ENCODE results near the gene AARS1.
"Not testable (repeated sequence)": the region's sequence is repeated elsewhere in the genome, so short reads cannot be mapped to it uniquely, and the experiment has no call there.

The AARS1 gene

DNA sequence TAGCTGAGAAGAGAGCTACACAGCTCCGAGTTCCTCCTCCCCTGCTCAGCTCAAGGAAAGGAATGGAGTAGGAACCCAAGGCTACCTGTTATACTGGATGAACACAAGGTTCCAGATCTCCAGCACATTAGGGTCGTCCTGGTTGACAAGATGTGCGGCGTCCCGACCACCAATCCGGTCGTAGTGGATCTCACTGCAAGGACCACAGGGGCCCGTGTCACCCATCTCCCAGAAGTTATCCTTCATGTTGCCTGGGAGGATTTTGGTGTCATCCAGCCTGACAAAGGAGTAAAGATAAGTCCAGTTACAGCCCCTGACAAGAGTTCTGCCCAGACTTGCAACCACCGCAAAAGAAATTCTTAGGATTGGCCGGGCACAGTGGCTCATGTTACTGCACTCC is 17.6 kb downstream of the AARS1 start:
- no peak for DNase-seq (ENCODE audit: low spot score)

DNA sequence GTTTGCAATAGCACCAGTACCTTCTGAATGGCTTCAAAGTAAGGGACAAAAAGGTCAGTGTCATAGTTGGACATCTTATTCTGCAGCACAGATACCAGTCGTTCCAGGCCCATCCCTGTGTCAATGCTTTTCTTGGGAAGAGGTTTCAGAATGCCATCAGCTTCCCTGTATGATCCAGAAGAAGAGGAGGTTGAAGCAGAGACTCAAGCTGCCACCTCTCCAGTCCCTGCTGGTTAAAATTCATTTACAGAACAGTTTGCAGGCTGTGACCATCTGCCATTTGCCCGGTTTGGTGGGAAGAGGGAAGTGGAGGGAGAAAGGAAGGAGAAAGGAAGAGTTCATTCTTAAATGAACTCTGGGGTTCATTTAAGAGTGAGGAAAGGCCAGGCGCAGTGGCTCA is 19.1 kb downstream of the AARS1 start:
- DNase-seq (ENCODE audit: low spot score): no peak

- no peak for DNase-seq (ENCODE audit: low spot score)
Measured at GRCh38 chr16:70269471-70269870, 19.8 kb downstream of the AARS1 start.

DNA sequence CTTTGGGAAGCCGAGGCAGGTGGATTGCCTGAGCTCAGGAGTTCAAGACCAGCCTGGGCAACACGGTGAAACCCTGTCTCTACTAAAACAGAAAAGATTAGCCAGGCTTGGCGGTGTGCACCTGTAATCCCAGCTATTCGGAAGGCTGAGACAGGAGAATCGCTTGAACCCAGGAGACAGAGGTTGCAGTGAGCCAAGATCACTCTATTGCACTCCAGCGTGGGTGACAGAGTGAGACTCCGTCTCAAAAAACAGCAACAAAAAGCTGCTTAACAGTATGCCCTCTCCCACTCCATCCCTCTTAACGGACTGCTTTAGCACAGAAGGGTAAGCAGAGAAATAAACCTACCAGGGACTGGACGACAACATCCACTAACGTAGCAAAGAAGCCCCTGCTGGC is 21.4 kb downstream of the AARS1 start:
- not testable (repeated sequence) for DNase-seq (ENCODE audit: low spot score)

DNA sequence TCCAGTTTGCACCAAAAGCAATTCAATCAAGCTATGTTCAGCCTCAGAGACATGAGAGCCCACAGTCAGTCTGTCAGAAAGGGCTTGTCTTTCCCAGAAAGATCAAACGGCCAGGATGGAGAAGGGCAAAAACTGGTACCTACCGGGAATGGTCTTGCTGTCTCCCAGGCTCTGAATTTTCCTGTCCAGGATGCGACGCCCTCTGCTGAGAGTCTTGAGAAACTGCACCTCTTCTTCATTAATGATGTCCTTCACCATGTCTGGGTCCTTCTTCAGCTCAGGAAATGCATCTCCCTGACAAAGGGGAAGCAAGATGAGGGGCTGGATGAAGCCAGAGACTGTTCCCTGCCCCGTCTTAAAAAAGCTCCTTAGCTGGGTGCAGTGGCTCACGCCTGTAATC is 21.8 kb downstream of the AARS1 start:
- peak; percentile 45 for DNase-seq (ENCODE audit: low spot score)

DNA sequence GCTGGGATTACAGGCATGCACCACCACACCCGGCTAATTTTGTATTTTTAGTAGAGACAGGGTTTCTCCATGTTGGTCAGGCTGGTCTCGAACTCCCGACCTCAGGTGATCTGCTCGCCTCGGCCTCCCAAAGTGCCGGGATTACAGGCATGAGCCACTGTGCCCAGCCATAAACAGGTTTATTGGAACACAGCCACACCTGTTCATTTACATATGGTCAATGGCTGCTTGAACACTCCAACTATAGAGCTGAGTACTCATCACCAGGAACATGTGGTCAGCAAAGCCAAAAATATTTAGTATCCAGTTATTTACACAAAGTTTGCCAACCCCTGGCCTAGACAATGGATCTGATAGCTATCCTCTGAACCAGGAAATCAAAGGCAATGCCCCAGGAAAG is 29.4 kb downstream of the AARS1 start:
- not testable (repeated sequence) for DNase-seq (ENCODE audit: low spot score)

DNA sequence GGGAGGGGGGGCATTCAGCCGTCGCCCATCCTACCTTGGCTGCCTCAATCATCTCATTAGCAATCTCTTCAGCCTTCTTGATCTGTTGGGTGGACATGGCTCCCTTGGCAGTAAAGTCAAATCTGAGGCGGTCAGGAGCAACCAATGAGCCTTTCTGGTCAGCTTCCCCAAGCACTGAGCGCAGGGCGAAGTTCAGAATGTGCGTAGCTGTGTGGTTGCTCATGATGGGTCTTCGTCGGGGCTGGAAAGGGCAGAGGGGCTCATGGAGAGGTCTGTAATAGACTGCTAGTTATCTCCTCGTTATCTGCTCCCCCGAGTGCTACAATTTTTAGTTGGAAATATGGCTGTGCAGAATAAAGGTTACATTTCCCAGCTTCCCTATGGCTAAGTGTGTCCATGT is 30.4 kb downstream of the AARS1 start:
- no peak for DNase-seq (ENCODE audit: low spot score)

DNA sequence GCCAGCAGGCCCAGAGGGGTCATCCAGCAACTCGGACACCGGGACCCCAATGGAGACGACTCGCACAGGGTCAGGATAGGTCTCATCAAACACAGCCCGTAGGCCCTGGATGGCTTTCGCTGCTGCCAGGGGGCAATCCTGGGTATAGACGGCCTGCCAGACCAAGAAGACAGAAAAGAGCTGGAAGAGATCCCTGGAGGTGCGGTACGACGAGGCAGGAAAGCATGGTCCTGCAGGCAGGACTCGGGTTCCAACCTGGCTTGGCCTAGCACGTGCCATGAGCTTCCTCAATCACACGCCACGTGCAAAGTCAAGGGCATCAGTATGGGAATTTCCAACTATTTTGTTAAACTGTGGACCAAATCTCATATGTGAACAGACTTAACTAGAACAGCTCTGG is 31.2 kb downstream of the AARS1 start:
- no peak for DNase-seq (ENCODE audit: low spot score)

GRCh38 chr16:70257391-70257790 is 31.9 kb downstream of the AARS1 start:
- no peak for DNase-seq (ENCODE audit: low spot score)

DNA sequence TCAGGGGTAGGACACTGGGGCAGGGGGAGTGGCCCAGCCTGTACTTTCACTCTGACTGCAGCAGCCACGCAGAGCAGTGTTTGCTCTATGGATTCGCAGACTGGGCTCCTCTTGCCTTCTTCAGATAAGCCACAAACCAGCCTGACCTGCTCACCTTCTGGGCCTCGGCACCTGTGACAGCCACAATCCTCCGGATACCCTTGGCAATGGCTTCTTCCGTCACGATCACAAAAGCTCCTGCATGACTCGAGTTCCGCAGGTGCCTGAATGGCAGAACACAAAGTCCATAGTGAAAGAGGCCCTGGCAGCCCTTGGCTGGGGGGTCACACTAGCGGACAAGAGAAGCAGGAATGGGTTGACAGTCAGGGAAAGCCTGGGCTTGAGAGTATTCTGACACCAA is 33.7 kb downstream of the AARS1 start:
- DNase-seq (ENCODE audit: low spot score): no peak

- no peak for DNase-seq (ENCODE audit: low spot score)
Measured at GRCh38 chr16:70254965-70255286, 34.4 kb downstream of the AARS1 start.

- no peak for DNase-seq (ENCODE audit: low spot score)
Measured at GRCh38 chr16:70254180-70254964, 34.9 kb downstream of the AARS1 start.

- peak; percentile 38 for DNase-seq (ENCODE audit: low spot score)
Measured at GRCh38 chr16:70253291-70254106, 35.8 kb downstream of the AARS1 start.

GRCh38 chr16:70252355-70252988 is 36.8 kb downstream of the AARS1 start:
- peak; percentile 32 for DNase-seq (ENCODE audit: low spot score)

DNA sequence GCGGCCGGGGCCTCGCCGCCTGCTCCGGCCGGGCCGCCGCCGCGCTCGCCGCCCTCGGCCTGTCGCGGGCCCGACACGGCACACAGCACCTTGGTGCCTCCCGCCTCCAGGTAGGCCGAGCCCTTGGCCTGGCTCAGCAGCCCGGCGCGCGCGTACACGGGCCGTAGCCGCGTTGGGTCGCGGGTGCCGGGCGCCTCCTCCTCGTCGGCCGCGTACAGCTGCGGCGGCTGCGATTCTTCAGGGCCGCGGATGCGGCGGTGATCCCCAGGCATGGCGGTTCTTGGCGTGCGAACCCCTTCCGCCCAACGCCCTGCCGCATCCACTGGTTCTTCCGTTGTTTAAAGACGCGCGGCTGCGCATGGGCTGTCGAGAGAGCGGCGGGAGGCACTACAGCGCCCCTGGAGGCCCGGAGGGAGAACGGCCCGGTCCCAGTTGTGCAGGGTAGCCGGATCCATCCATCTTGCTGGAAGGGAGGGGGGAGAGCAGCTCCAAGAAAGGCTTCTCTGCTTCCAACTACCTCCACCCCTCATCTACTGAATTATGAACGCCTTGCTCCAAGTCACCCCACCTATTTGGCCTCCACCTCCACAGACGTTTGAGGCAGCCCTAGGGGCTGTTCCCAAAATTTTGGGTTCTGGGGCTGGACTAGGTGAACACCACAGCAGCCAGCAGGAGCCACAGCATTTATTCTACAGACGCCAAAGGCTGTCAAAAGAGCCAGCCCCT is 37.5 kb downstream of the AARS1 start, which contains the start of gene EXOSC6:
Gene EXOSC6, minus strand, starts transcription at position 312 of the 726 bp plus-strand sequence. Its CDS starts 40 bp downstream, at position 272.
- DNase-seq (ENCODE audit: low spot score): peak; percentile 94

DNA sequence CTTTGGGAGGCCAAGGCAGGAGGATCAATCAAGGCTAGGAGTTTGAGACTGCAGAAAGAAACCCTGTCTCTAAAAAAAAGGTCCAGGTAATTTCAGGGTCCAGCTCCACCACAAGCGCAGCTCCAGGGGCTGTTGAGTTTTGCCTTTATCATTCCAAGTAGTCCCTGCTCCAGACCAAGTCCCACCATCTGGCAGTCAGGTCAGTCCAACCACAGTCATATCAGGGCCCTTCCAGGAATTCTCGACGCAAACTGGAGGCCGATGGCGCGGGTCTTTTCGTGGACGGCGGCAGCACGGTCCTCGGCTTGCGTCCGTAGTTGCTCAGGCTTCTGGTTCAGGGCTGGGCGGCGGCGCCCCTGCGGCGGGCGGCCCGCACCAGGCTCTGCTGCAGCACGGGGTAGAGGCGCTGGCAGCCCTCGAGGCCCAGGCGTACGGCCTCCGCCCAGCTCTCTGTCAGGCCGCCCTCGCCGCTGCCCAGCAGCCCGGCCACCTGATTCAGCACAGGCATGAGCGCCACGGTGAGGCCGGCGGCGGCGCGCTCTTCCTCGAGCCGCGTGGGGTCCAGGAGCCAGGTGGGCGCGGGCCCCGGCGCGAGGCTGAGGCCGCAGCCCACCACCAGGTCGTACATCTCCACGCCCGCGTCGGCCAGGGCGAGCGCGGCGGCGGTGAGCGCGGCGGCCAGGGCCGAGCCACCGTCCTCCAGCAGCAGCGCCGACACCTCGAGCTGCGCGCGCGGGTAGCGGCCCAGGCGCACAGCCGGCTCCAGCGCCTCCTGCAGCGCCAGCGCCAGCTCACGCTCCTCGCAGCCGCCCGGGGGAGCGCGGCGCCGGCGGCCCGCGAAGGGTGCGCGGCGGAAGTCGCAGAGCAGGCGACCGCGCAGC is 38.3 kb downstream of the AARS1 start:
- DNase-seq (ENCODE audit: low spot score): peak; percentile 31

GRCh38 chr16:70249697-70250096 is 39.6 kb downstream of the AARS1 start:
- not testable (repeated sequence) for DNase-seq (ENCODE audit: low spot score)

GRCh38 chr16:70238773-70239172 is 50.5 kb downstream of the AARS1 start:
- DNase-seq (ENCODE audit: low spot score): not testable (repeated sequence)

DNA sequence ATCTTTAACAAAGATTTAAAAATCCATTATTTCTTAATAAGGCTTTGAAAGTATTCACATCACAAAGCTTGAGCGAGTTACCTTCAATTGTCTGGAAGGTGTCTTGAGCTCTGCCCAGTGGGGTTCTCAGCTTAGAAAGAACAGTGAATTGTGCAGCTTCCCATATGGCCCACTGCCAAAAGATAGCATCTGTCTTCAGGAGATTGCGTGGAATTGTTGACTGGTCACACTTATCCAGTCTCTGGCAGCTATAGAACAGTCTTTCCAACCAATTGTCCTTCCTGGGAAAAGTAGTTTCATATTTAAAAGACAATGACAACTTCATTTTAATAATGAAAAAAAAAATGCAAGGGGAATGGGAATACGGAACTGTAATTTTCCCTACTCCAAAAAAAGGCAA is 57.5 kb downstream of the AARS1 start:
- DNase-seq (ENCODE audit: low spot score): not testable (repeated sequence)

GRCh38 chr16:70226024-70226423 is 63.3 kb downstream of the AARS1 start:
- DNase-seq (ENCODE audit: low spot score): not testable (repeated sequence)

- not testable (repeated sequence) for DNase-seq (ENCODE audit: low spot score)
Measured at GRCh38 chr16:70225430-70225829, 63.9 kb downstream of the AARS1 start.
